Liver (tissue), 9 donors: ENCODE data around the gene SUB1. TPM values are rescaled to one million over a fixed set of nuclear protein-coding genes. Genes with fewer than 3 reads are reported as not detected.

Experiments
- DNase-seq: peaks from one replicate; pipeline ENCODE4 v3.0.0-alpha.2; 2017; ENCODE audit warnings: low spot score
- H3K27ac ChIP-seq, 2 donors: one replicate each; pipeline ENCODE4 v1.7.0; 2013; ENCODE audit warnings: inconsistent platforms in 2 of 2, low read length in 2 of 2, control low read depth in 1 of 2, low read depth in 1 of 2, mild to moderate bottlenecking in 1 of 2
- H3K27me3 ChIP-seq, 4 donors: one replicate each; pipeline versions ENCODE4 v1.6.1 to v1.7.0; 2013; ENCODE audit warnings: low read length in 3 of 4, inconsistent platforms in 1 of 4, mild to moderate bottlenecking in 1 of 4, moderate library complexity in 1 of 4; ENCODE audit not compliant: control insufficient read depth in 4 of 4, insufficient read depth in 4 of 4
- H3K36me3 ChIP-seq, 4 donors: one replicate each; pipeline versions ENCODE4 v1.6.1 to v1.7.0; 2013; ENCODE audit warnings: low read length in 3 of 4, mild to moderate bottlenecking in 3 of 4, low read depth in 1 of 4, moderate library complexity in 1 of 4; ENCODE audit not compliant: control insufficient read depth in 4 of 4, insufficient read depth in 3 of 4
- H3K4me1 ChIP-seq, 4 donors: one replicate each; pipeline versions ENCODE4 v1.6.1 to v1.7.0; 2013; ENCODE audit warnings: low read length in 3 of 4, mild to moderate bottlenecking in 3 of 4, moderate library complexity in 1 of 4; ENCODE audit not compliant: control insufficient read depth in 4 of 4, insufficient read depth in 4 of 4
- H3K4me3 ChIP-seq, 3 donors: one replicate each; pipeline versions ENCODE4 v1.6.1 to v1.7.0; 2013; ENCODE audit warnings: low read length in 3 of 3, control low read depth in 1 of 3, low read depth in 1 of 3, mild to moderate bottlenecking in 1 of 3
- H3K9ac ChIP-seq, 2 donors: one replicate each; pipeline ENCODE4 v1.7.0; 2013; ENCODE audit warnings: low read length in 2 of 2, mild to moderate bottlenecking in 2 of 2, moderate library complexity in 2 of 2, control low read depth in 1 of 2, low read depth in 1 of 2
- H3K9me3 ChIP-seq, 4 donors: one replicate each; pipeline versions ENCODE4 v1.6.1 to v1.7.0; 2013; ENCODE audit warnings: low read length in 3 of 4; ENCODE audit not compliant: control insufficient read depth in 4 of 4
- EGR1 ChIP-seq, 2 donors: IDR thresholded peaks; 2 replicates each; pipeline ENCODE4 v1.6.1; 2016 to 2018; ENCODE audit warnings: antibody characterized with exemption in 2 of 2, low read depth in 2 of 2
- FOXA1 ChIP-seq: IDR thresholded peaks from 2 replicates; pipeline ENCODE4 v1.6.1; 2016; ENCODE audit warnings: antibody characterized with exemption
- FOXA2 ChIP-seq: IDR thresholded peaks from 2 replicates; pipeline ENCODE4 v1.6.1; 2016; ENCODE audit warnings: antibody characterized with exemption
- HNF4A ChIP-seq, 2 donors: conservative IDR thresholded peaks; 2 replicates each; pipeline ENCODE4 v1.6.1; 2016; ENCODE audit warnings: antibody characterized with exemption in 2 of 2, mild to moderate bottlenecking in 2 of 2
- JUND ChIP-seq, 2 donors: IDR thresholded peaks; 2 replicates each; pipeline ENCODE4 v1.6.1; 2016; ENCODE audit warnings: antibody characterized with exemption in 2 of 2
- NR2F2 ChIP-seq: IDR thresholded peaks from 2 replicates; pipeline ENCODE4 v1.6.1; 2016; ENCODE audit warnings: antibody characterized with exemption
- RAD21 ChIP-seq, 2 donors: IDR thresholded peaks; 2 replicates each; pipeline ENCODE4 v1.6.1; 2016; ENCODE audit warnings: antibody characterized with exemption in 2 of 2, mild to moderate bottlenecking in 2 of 2
- RXRA ChIP-seq, 2 donors: IDR thresholded peaks; 2 replicates each; pipeline ENCODE4 v1.6.1; 2017 to 2018; ENCODE audit warnings: antibody characterized with exemption in 2 of 2, mild to moderate bottlenecking in 1 of 2
- SP1 ChIP-seq: IDR thresholded peaks from 2 replicates; pipeline ENCODE4 v1.6.1; 2018; ENCODE audit warnings: antibody characterized with exemption, mild to moderate bottlenecking
- YY1 ChIP-seq: IDR thresholded peaks from 2 replicates; pipeline ENCODE4 v1.6.1; 2016; ENCODE audit warnings: antibody characterized with exemption, mild to moderate bottlenecking
- WGBS: extraction: QIAGEN DNeasy Blood & Tissue Kit; methylation state at CpG from one replicate; pipeline ENCODE4 v1.1.7; 2013; 5-methylcytosine and 5-hydroxymethylcytosine counted together
- polyA plus RNA-seq, 2 donors: library from polyadenylated mRNA; stranded (reverse) in 1 of 2; unstranded in 1 of 2; fragments of 200-250 nt in 1 of 2; fragments of >200 nt in 1 of 2; fragmentation: Nextera tagmentation in 1 of 2; extraction: Ambion mirVana in 1 of 2; gene quantifications; one replicate each; pipeline versions ENCODE4 v1.2.1 to v1.2.3, GENCODE V29; 2013 to 2015
- total RNA-seq, 2 donors: library from RNA; depleted of rRNA; stranded (reverse); fragments of >200 nt; gene quantifications; one replicate each; pipeline ENCODE4 v1.2.3, GENCODE V29; 2014
- TF ChIP-seq, protein P1 (sequence below): IDR thresholded peaks from 2 replicates; pipeline ENCODE4 v1.6.1; 2016; ENCODE audit warnings: antibody characterized with exemption
- TF ChIP-seq, protein P2 (sequence below): IDR thresholded peaks from 2 replicates; pipeline ENCODE4 v1.6.1; 2016; ENCODE audit warnings: antibody characterized with exemption
- TF ChIP-seq, protein P3 (sequence below): IDR thresholded peaks from 2 replicates; pipeline ENCODE4 v1.6.1; 2016; ENCODE audit warnings: antibody characterized with exemption, mild to moderate bottlenecking
- TF ChIP-seq, protein P4 (sequence below): fragments of 150-350 bp; IDR thresholded peaks from 2 replicates; pipeline ENCODE4 v1.5.1; 2017; ENCODE audit warnings: improper control_type of control experiment, low read depth, low read length; ENCODE audit not compliant: missing input control
- TF ChIP-seq, protein P5 (sequence below): IDR thresholded peaks from 2 replicates; pipeline ENCODE4 v1.6.1; 2016; ENCODE audit warnings: antibody characterized with exemption
- donor health status: healthy.
- donor health status: healthy.
- donor health status: healthy.
- donor health status: healthy.
- donor health status: healthy.

SUB1 gene
- total and polyA plus RNA-seq, 4 donors = 51.8 to 238 (median 60.3) TPM

DNA sequence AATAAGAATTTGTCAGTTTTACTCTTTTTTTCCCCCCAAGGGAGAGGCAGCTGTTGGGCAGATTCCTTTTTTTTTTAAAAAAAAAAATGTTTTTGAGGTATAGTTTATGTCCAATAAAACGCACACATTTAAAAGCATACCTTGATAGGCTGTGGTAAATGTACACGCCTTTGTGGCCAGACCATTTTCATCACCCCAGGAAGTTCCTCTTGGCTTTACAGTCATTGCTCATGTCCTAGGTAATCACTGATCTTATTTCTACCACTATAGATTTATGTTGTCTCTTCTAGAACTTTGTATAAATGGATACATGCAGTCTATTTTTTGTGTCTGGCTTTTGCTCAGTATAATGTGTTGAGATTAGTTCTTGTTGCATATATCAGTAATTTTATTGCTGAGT is 9.8 kb downstream of the SUB1 start:
- Histone ChIP-seq H3K9ac (no peak overlapping the region), H3K4me1 (no peaks in the 10 kb centered on the region), H3K36me3 (peaks cover 14 to 70% (median 47%) of the 10 kb centered on the region in 4 donors), H3K4me3 (no peak overlapping the region), H3K27me3 (no peaks in the 10 kb centered on the region), H3K27ac (no peak overlapping the region), H3K9me3 (no peaks in the 10 kb centered on the region)
- TF ChIP-seq EGR1 (IDR thresholded peaks at IDR 0.05; ENCODE audit: low read depth in 2 of 2) (no peak), RAD21 (IDR thresholded peaks at IDR 0.05) (no peak), YY1 (no peak), RXRA (IDR thresholded peaks at IDR 0.05) (no peak), HNF4A (conservative IDR thresholded peaks at IDR 0.05) (no peak), SP1 (no peak), FOXA1 (no peak), JUND (IDR thresholded peaks at IDR 0.05) (no peak)
- TF ChIP-seq, protein P1, sequence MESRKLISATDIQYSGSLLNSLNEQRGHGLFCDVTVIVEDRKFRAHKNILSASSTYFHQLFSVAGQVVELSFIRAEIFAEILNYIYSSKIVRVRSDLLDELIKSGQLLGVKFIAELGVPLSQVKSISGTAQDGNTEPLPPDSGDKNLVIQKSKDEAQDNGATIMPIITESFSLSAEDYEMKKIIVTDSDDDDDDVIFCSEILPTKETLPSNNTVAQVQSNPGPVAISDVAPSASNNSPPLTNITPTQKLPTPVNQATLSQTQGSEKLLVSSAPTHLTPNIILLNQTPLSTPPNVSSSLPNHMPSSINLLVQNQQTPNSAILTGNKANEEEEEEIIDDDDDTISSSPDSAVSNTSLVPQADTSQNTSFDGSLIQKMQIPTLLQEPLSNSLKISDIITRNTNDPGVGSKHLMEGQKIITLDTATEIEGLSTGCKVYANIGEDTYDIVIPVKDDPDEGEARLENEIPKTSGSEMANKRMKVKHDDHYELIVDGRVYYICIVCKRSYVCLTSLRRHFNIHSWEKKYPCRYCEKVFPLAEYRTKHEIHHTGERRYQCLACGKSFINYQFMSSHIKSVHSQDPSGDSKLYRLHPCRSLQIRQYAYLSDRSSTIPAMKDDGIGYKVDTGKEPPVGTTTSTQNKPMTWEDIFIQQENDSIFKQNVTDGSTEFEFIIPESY = no peak
- TF ChIP-seq, protein P2, sequence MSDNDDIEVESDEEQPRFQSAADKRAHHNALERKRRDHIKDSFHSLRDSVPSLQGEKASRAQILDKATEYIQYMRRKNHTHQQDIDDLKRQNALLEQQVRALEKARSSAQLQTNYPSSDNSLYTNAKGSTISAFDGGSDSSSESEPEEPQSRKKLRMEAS = no peak
- no peak for DNase-seq
- 78% methylated on average over 2 of the region's 2 CpGs for WGBS

DNA sequence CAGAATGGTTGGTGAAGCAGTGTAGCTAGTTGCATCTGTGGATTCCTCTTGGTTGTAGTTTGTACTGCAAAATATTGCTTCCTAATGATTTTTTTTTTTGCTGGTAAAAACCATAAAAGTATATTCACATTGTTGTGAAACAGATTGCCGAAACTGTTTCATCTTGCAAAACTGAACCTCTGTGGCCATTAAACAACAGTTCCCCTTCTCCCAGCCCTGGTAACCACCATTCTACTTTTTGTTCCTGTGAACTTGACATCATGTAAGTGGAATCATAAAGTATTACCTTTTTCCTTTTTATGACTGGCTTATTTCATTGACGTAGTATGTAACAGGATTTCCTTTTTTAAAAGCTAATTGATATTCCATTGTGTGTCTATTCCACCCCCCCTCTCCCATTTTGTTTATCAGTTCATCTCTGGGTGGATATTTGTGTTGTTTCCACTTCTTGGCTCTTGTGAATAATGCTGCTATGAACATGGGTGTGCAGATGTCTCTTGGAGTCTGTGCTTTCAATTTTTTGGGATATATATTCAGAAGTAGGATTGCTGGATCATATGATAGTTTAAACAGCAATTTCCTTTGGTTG is 11.8 kb downstream of the SUB1 start:
- H3K27ac ChIP-seq = no peak overlapping the region
- H3K4me3 ChIP-seq = no peak overlapping the region
- no peaks in the 10 kb centered on the region for H3K27me3 ChIP-seq
- TF ChIP-seq RAD21 (IDR thresholded peaks at IDR 0.05) (no peak), RXRA (IDR thresholded peaks at IDR 0.05) (no peak), NR2F2 (no peak), YY1 (no peak), FOXA2 (no peak), EGR1 (IDR thresholded peaks at IDR 0.05; ENCODE audit: low read depth in 2 of 2) (no peak)
- TF ChIP-seq, protein P3, sequence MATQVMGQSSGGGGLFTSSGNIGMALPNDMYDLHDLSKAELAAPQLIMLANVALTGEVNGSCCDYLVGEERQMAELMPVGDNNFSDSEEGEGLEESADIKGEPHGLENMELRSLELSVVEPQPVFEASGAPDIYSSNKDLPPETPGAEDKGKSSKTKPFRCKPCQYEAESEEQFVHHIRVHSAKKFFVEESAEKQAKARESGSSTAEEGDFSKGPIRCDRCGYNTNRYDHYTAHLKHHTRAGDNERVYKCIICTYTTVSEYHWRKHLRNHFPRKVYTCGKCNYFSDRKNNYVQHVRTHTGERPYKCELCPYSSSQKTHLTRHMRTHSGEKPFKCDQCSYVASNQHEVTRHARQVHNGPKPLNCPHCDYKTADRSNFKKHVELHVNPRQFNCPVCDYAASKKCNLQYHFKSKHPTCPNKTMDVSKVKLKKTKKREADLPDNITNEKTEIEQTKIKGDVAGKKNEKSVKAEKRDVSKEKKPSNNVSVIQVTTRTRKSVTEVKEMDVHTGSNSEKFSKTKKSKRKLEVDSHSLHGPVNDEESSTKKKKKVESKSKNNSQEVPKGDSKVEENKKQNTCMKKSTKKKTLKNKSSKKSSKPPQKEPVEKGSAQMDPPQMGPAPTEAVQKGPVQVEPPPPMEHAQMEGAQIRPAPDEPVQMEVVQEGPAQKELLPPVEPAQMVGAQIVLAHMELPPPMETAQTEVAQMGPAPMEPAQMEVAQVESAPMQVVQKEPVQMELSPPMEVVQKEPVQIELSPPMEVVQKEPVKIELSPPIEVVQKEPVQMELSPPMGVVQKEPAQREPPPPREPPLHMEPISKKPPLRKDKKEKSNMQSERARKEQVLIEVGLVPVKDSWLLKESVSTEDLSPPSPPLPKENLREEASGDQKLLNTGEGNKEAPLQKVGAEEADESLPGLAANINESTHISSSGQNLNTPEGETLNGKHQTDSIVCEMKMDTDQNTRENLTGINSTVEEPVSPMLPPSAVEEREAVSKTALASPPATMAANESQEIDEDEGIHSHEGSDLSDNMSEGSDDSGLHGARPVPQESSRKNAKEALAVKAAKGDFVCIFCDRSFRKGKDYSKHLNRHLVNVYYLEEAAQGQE = no peak
- TF ChIP-seq, protein P4, sequence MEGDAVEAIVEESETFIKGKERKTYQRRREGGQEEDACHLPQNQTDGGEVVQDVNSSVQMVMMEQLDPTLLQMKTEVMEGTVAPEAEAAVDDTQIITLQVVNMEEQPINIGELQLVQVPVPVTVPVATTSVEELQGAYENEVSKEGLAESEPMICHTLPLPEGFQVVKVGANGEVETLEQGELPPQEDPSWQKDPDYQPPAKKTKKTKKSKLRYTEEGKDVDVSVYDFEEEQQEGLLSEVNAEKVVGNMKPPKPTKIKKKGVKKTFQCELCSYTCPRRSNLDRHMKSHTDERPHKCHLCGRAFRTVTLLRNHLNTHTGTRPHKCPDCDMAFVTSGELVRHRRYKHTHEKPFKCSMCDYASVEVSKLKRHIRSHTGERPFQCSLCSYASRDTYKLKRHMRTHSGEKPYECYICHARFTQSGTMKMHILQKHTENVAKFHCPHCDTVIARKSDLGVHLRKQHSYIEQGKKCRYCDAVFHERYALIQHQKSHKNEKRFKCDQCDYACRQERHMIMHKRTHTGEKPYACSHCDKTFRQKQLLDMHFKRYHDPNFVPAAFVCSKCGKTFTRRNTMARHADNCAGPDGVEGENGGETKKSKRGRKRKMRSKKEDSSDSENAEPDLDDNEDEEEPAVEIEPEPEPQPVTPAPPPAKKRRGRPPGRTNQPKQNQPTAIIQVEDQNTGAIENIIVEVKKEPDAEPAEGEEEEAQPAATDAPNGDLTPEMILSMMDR = no peak
- TF ChIP-seq, protein P1 = no peak
- TF ChIP-seq, protein P5, sequence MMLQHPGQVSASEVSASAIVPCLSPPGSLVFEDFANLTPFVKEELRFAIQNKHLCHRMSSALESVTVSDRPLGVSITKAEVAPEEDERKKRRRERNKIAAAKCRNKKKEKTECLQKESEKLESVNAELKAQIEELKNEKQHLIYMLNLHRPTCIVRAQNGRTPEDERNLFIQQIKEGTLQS = no peak
- TF ChIP-seq, protein P2 = no peak
- H3K36me3 ChIP-seq = peaks cover 9 to 64% (median 44%) of the 10 kb centered on the region in 4 donors
- no peak for DNase-seq
- no peak overlapping the region for H3K9ac ChIP-seq
- no peaks in the 10 kb centered on the region for H3K9me3 ChIP-seq
- H3K4me1 ChIP-seq = no peaks in the 10 kb centered on the region
- WGBS = 56% methylated on average over 2 of the region's 2 CpGs
